OCI-LY1 (cell line): ENCODE measurements around the gene PARVA.

Experiments used
- CTCF ChIP-seq: fragments of 200-600 bp; sonication (generic), shearing (Covaris generic); IDR thresholded peaks from 2 replicates; pipeline ENCODE4 v1.5.1; 2017; ENCODE audit warnings: mild to moderate bottlenecking, antibody characterized with exemption, low read length, moderate library complexity, mixed read lengths
- EZH2 ChIP-seq: fragments of 200-600 bp; sonication (generic), shearing (Covaris generic); IDR thresholded peaks from 2 replicates; pipeline ENCODE4 v1.8.0; 2017; ENCODE audit warnings: borderline replicate concordance, mixed run types, mild to moderate bottlenecking, antibody characterized with exemption, low read length, moderate library complexity, mixed read lengths

DNA sequence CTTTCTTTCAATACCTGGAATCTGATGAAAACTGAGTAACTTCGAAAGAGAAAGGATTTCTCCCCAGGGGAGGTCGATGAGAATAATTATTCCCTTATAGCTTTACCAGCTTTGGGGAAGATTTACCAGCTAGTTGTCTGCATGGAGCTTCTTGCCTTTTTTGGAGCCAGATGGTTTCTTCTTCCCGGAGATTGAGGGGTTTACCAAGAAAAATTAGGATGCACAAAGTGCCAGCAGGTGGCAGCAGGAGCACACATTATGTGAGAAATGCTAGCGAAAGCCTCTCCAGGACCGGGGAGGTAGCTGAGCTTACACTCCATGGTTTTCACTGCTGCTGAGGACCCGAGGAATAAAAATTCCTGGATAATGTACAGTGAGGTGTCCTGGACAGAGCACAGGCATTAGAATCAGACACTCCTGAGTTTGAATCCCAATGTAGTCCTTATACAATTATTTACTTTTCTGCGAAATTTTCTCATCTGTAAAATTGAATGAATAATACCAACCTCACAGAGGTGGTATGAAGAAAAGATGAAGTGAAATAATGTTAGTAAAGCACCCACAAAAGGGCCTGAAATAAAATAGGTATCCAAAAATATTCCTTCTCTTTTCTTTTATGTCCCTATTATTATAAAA lies 46.0 kb upstream of the PARVA start:
- TF ChIP-seq CTCF (peak; percentile 76), EZH2 (no peak)
